ENCODE results near the gene ATG9B.

The ATG9B gene

GRCh38 chr7:150977382-150978125, 46.7 kb downstream of the ATG9B start:
- Histone ChIP-seq H3K4me1 (peaks cover 45% of the 10 kb centered on the region), H3K36me3 (peaks cover 17% of the 10 kb centered on the region), H3K9me3 (no peaks in the 10 kb centered on the region), H3K4me3 (ENCODE audit: low read depth, low read length) (peak overlapping the region; percentile 72), H3K27me3 (no peaks in the 10 kb centered on the region)
- no peak for TF ChIP-seq CTCF (IDR thresholded peaks at IDR 0.05; ENCODE audit: low read depth, low read length)
- peak; percentile 52 for DNase-seq

- no peaks in the 10 kb centered on the region for H3K9me3 ChIP-seq
- DNase-seq, result peak; percentile 51
- H3K27me3 ChIP-seq, result no peaks in the 10 kb centered on the region
- H3K4me3 ChIP-seq (ENCODE audit: low read depth, low read length), result peak overlapping the region; percentile 72
- no peak for TF ChIP-seq CTCF (IDR thresholded peaks at IDR 0.05; ENCODE audit: low read depth, low read length)
- H3K36me3 ChIP-seq, result peaks cover 19% of the 10 kb centered on the region
- H3K4me1 ChIP-seq, result peaks cover 50% of the 10 kb centered on the region
These were observed 47.5 kb downstream of the ATG9B start for GRCh38 chr7:150976529-150977381.

- peak; percentile 72 for DNase-seq
- no peak for TF ChIP-seq CTCF (IDR thresholded peaks at IDR 0.05; ENCODE audit: low read depth, low read length)
These were observed 48.6 kb downstream of the ATG9B start for GRCh38 chr7:150975536-150976319.

GRCh38 chr7:150974468-150975391, 49.6 kb downstream of the ATG9B start:
- H3K4me1 ChIP-seq, result peaks cover 48% of the 10 kb centered on the region
- H3K4me3 ChIP-seq (ENCODE audit: low read depth, low read length), result peak overlapping the region; percentile 72
- H3K9me3 ChIP-seq, result no peaks in the 10 kb centered on the region
- H3K27me3 ChIP-seq, result no peaks in the 10 kb centered on the region
- peak; percentile 33; the same call in 1 of the 2 replicates for TF ChIP-seq CTCF (IDR thresholded peaks at IDR 0.05; ENCODE audit: low read depth, low read length)
- DNase-seq, result peak; percentile 81
- peaks cover 22% of the 10 kb centered on the region for H3K36me3 ChIP-seq

More at GRCh38 chr7:150975536-150976319, 48.6 kb downstream of the ATG9B start:
- H3K36me3 ChIP-seq, result peaks cover 19% of the 10 kb centered on the region
- H3K4me3 ChIP-seq (ENCODE audit: low read depth, low read length), result peak overlapping the region; percentile 72
- no peaks in the 10 kb centered on the region for H3K9me3 ChIP-seq
- H3K27me3 ChIP-seq, result no peaks in the 10 kb centered on the region
- H3K4me1 ChIP-seq, result peaks cover 52% of the 10 kb centered on the region

All from BE2C (cell line).